HG02610 (cell line): ENCODE measurements around the gene SEPTIN10.
"Not testable (repeated sequence)": the region's sequence is repeated elsewhere in the genome, so short reads cannot be mapped to it uniquely, and the experiment has no call there.

Experiments used
- ATAC-seq: cut with Tn5 transposase; IDR thresholded peaks from one replicate; pipeline ENCODE4 v1.9.1; 2021; ENCODE audit warnings: mild to moderate bottlenecking, moderate library complexity; ENCODE audit not compliant: unreplicated experiment

The SEPTIN10 gene

GRCh38 chr2:109607766-109608165 is 6.0 kb downstream of the SEPTIN10 start:
- no peak for ATAC-seq

GRCh38 chr2:109604597-109604996 is 9.2 kb downstream of the SEPTIN10 start:
- ATAC-seq, result no peak

- ATAC-seq, result no peak
Observed at GRCh38 chr2:109602617-109603188, 11.1 kb downstream of the SEPTIN10 start.

GRCh38 chr2:109601783-109602182 is 12.0 kb downstream of the SEPTIN10 start:
- ATAC-seq, result no peak

GRCh38 chr2:109597283-109597682 is 16.5 kb downstream of the SEPTIN10 start:
- ATAC-seq, result no peak

DNA sequence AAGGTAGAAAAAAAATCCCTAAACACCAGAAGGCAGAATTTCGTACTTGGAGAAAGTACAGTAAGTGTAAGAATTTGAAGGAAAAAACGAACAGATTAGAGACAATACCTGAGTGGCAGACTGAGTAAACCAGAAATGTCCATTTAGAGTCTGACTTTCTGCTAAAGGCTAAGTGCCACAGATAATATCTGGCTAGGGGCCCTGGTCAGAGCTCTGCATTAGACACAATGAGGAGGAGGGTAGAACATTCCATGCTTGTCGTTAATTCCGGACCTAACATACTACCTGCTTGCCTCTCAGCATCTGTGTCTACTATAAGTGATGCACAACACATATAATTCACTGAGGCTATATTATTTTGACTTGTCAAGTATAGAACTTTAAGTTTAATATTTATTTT is 18.1 kb downstream of the SEPTIN10 start:
- no peak for ATAC-seq

DNA sequence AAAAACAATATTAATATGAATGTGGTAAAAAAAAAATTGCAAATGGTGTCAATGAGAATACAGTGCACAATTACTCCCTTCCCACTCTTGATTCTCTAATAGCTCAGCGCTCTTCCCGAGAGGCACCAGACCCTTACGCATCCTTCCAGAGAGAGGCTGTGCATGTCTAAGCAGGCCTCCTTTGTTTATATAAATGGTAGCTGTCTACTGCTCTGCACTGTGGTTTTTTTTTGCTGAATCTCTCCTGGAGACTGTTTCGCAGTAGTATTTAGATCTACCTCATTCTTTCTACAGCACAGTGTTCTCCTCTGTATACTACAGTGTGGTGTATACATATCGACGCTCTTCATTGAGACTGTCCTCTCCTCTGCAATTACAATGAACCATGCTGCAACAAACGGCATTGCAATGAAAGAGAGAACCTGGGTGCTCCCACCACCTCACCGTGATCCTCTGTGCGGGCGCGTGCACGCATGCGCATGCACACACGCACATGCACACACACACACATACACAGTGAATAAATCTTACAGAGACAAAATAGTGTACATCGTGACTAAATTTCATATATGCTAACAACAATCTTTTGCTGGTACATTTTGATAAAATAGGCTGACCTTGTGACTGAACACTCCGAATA is 19.4 kb downstream of the SEPTIN10 start:
- ATAC-seq, result no peak

- ATAC-seq, result no peak
Observed at GRCh38 chr2:109592905-109593304, 20.9 kb downstream of the SEPTIN10 start.

DNA sequence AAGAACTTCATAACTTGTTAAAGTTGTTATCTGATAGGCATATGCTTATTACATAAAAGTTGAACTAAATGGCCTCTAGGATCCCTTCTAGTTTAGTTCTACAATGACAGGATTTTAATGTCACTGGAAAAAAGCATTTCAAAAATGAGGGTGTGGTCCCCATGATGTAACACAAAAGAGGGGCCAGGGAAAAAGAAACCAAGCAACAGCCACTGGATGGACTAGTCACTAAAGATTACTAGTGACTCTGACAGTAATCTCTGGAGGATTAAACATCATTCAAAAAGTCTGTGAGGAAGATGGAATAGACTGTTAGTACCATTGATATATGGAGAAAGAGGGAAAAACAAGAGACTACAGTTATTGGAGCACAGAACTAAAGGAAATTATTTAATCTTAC is 22.6 kb downstream of the SEPTIN10 start:
- ATAC-seq, result no peak

- ATAC-seq, result no peak
Observed at GRCh38 chr2:109586687-109587086, 27.1 kb downstream of the SEPTIN10 start.

DNA sequence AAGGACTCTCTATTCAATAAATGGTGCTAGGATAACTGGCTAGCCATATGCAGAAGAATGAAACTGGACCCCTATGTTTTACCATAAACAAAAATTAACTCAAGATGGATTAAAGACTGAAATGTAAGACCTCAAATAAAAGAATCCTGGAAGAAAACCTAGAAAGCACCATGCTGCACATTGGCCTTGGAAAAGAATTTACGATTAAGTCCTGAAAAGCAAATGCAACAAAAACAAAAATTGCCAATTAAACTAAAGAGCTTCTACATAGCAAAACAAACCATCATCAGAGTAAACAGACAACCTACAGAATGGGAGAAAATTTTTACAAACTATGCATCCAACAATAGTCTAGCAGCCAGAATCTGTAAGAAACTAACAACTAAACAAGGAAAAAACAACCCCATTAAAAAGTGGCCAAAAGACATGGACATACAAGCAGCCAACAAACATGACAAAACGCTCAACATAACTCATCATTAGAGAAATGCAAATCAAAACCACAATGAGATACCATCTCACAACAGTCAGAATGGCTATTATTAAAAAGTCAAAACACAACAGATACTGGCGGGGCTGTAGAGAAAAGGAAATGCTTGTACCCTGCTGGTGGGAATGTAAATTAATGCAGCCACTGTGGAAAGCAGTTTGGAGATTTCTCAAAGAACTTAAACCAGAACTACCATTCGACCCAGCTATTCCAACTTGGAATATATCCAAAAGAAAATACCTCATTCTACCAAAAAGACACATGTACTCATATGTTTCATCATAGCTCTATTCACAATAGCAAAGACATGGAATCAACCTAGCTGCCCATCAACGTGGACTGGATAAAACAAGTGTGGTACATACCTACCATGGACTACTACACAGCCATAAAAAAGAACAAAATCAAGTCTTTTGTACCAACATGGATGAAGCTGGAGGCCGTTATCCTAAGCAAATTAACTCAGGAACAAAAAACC is 30.6 kb downstream of the SEPTIN10 start:
- no peak for ATAC-seq

GRCh38 chr2:109577630-109578029 is 36.1 kb downstream of the SEPTIN10 start:
- not testable (repeated sequence) for ATAC-seq

GRCh38 chr2:109575373-109575772 is 38.4 kb downstream of the SEPTIN10 start:
- no peak for ATAC-seq

GRCh38 chr2:109563980-109564550 is 49.7 kb downstream of the SEPTIN10 start:
- no peak for ATAC-seq

DNA sequence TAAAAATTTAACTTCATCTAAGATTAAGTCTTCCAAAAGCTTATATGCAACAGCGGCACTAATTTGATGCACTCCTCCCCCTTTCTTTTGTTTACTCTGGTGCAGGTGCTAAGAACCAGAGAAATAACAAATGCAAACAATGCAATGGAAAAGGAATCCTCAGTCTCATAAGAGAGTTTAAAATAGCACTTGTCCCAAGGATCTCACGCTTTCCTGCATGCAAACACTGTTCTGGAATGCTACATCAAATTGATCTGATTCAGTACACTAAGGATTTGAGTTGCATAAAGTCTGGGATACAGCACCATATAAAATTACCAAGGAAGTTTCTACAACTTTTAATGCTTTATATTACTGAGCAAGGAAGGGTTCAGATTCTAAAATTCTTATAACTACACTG is 50.5 kb downstream of the SEPTIN10 start:
- no peak for ATAC-seq

GRCh38 chr2:109562421-109562820 is 51.3 kb downstream of the SEPTIN10 start:
- ATAC-seq, result no peak

DNA sequence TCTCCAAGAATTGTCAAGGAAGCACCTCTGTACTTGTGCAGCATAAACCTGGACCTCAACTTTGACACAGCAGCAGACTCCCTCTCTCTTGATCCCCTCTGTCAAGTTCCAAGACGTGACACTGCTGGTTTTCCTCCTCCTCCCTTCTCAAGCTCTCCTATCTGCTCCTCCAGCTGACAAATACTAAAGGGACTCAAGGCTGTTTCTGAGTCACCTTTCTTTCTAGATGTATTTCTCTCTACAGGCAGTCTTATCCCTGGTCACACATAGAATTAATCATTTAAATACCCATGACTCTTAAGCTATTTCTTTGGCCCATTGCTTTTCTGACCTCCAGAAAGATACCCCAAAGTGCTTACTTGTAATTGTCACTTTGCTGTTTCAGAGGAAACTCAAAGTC is 53.5 kb downstream of the SEPTIN10 start:
- no peak for ATAC-seq

GRCh38 chr2:109558076-109558882 is 55.5 kb downstream of the SEPTIN10 start:
- ATAC-seq, result no peak

- ATAC-seq, result no peak
Observed at GRCh38 chr2:109557309-109557708, 56.5 kb downstream of the SEPTIN10 start.

GRCh38 chr2:109555346-109555900 is 58.3 kb downstream of the SEPTIN10 start:
- ATAC-seq, result no peak
